HG03139 (cell line): Measurements from ENCODE around the gene PLA2G4A.
A peak's percentile ranks its signal among the peaks of the same experiment; 100 is the strongest.
"Not testable (repeated sequence)": the region's sequence is repeated elsewhere in the genome, so short reads cannot be mapped to it uniquely, and the experiment has no call there.

Source experiments
- ATAC-seq: cut with Tn5 transposase; IDR thresholded peaks from one replicate; pipeline ENCODE4 v1.9.1; 2021; ENCODE audit not compliant: unreplicated experiment

PLA2G4A gene

DNA sequence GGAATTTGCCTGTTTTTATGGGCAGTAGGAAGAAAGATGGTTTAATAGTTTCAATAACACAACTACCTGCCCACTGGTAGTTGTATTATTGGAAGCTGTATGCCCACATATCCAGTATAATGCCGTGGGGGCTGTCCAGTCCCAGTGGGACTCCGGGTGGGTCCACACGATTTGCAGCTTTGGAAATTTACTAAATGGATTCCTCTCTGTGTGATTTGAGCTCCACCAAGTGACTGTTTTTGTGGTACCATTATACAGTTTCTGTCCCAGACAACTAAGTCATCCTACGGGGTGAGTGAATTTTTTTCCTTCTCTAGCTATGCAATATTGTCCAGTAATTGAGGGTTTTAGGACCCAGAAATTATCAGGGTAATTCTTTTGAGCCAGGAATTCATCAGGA is 86.8 kb downstream of the PLA2G4A start:
- ATAC-seq = no peak

GRCh38 chr1:186917106-186917786 is 88.5 kb downstream of the PLA2G4A start:
- not testable (repeated sequence) for ATAC-seq

DNA sequence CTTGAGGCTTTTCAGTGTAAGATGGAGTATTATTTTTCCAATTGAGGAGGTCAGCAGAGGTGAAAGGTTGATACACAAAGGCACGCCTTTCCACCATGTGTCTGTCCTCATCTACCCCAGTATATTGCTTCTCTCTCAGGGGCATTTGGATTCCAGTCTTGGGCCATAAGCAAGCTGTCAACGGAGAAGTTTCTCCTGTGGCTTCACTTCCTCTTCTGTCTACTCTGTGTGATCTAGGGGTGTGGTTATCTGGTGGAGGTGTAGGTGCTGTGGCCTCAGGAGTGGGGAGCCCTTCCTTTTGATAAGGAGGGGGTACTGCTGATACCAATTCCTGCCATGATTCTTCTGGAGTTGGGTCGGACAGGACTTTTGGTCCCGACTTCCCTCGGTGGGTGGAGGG is 92.6 kb downstream of the PLA2G4A start:
- peak; percentile 75 for ATAC-seq

DNA sequence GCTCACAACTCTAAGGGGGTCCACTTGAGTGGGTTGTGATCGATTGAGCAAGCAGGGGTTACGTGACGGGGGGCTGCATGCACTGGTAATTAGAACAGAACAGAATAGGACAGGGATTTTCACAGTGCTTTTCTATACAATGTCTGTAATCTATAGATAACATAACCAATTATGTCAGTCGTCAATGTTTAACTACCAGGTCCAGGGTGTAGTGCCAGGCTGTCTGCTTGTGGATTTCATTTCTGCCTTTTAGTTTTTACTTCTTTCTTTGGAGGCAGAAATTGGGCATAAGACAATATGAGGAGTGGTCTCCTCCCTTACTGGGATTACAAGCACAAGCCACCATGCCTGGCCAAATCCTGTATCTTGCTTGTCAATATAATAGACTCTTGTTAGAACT is 94.1 kb downstream of the PLA2G4A start:
- not testable (repeated sequence) for ATAC-seq

- no peak for ATAC-seq
Observed at GRCh38 chr1:186923486-186923885, 94.7 kb downstream of the PLA2G4A start.

DNA sequence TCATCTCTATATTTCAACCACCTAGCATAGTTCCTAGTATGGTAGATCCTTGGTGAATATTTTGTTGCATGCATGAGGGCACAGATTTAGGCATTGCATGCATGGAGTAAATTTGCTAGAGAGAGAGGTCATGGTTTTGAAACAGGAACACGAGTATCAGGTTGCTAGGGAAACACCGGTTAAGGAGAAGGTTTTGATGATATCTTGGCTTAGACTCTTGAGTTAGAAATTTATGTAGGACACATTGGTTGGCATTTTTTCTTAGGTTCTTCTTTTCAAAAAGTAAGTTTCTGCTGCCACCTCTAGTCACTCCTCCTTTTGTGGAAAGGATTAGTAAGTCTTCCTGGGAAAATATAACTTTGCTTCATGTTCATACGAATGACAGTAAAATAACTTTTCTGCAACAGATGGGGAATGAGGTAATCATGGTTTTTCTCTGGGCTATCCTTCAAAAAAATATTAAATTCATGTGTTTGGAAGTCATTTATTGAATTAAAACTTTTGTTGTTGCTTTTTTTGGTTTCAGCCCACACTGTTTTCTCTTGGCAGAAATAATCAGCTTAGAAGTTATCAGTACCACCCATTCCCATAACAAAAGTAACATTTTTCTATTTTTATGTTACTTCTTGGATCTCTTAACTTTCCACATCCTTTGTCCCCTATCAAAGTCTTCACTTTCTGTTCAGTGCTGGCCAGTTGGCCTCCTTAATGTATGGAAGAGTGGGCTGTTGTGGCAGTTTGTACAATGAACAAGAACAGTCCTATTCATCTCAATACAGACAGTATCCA is 97.3 kb downstream of the PLA2G4A start:
- ATAC-seq = no peak

- ATAC-seq = no peak
Observed at GRCh38 chr1:186927884-186928283, 99.1 kb downstream of the PLA2G4A start.

DNA sequence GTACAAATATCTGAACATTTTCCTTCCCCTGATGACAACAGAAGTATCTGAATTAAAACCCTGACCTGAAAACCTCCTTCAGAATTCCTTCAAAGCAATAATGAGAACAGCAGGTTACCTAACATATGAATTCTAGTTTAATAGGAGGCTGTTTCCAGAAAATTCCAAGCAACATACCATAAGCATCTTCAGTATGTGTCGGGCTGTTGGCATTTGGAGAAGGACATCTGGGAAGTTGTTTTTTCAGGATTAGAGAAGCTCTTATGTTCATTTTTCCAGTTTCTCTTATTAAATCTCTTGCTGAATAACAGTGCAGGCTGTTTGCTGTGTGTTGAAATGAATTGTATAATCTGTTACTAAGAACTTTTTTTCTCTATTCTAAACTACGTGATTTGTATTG is 101.5 kb downstream of the PLA2G4A start:
- ATAC-seq = no peak

DNA sequence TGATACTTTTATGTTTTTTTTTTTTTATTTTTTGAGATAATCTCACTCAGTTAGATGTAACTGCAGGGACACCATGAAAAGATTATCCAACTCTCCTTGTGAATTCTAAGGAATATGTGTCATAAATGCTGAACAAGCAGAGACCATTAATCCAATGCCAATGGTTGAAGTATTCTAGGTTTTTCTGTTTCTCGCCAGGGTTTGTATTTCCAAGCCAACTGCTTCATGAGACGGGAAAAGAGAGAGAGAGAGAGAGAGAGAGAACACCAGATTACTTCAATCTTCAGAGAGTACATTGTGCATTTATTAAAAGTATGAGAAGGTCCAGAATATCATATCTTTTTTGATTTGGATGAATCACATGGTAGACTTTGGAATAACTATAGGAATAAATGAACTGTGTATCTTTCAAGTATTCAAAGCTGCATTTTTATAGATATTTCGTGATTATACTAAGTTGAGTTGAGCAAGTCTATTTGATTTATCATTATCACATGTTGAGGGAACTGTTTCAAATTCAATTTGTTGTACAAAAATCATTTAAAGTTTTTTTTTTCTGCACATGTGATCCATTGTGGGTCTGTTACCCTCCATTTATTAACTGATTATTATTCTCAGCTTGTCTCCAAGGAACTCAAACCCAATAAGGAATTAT is 108.4 kb downstream of the PLA2G4A start:
- no peak for ATAC-seq

DNA sequence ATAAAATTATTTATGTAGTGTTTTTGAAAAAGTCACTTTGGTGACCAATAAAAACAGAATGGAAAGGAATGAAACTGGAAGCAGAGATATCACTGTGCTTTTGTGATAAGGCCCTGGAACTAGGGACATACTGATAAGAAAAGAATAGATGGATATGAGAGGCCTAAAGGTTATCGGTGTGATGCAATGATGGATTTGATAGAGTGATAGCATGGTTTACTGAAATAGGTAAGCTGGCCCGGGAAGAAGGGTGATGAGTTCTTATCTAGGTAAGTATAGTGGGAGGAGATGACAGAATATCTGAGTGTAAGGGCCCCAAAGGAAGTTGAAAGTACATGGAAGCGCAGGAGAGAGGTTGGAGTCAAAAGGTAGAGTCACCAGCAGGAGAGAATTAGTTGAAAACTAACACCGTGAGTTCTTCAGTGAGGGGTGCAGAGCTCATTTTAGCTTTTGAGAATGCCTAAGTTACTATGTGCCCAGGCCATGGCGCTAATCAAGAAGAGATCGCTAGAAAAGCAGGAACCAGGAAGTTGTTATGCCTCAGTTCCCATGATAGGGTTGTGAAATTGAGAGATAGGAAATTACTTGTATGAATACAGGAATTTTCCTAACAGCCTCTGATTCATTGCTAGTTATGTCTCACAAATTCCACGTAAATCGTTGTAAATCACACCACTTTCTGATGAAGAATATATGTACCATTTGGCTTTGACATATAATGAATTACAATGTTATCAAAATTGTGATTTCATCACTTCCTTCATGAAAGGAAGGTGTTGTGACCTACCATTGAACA is 115.3 kb downstream of the PLA2G4A start:
- no peak for ATAC-seq

- no peak for ATAC-seq
Observed at GRCh38 chr1:186945146-186945545, 116.4 kb downstream of the PLA2G4A start.

DNA sequence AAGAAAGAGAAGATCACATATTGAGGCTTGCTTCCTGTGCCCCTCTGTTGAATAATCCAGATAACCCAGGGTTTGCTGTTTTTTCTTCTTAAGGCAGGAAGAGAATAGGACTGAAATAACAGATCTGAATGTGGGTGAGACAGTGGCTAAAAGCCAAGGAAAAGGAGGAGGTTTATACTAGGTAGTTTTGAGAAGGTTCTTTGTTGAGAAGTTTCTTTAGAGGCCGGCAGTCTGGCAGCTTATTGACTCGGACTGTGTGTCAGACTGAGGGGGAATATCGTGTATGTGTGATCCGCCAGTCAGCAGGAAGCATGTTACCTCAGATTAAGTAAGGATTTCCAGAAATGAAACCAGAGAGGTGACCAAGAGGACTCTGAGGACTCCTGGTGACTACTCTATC is 119.8 kb downstream of the PLA2G4A start:
- no peak for ATAC-seq

DNA sequence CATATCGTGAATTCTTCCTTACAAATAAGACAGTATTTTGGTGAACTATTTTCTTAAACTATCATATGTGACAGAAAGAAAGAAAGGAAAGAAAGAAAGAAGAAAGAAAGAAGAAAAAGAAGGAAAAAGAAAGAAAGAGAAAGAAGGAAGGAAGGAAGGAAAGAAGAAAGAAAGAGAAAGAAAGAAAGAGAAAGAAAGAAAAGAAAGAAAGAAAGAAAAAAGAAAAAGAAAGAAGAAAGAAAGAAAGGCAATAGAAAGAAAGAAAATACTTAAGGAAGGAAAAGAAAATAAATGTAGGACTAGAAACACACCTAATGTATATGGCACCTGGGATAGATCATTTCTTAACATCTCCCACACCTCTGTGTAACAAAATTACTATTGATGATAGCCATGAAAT is 120.4 kb downstream of the PLA2G4A start:
- ATAC-seq = no peak

GRCh38 chr1:186950547-186950946 is 121.8 kb downstream of the PLA2G4A start:
- ATAC-seq = no peak

- ATAC-seq = no peak
Observed at GRCh38 chr1:186953876-186954275, 125.1 kb downstream of the PLA2G4A start.

GRCh38 chr1:186957314-186957713 is 128.6 kb downstream of the PLA2G4A start:
- no peak for ATAC-seq

DNA sequence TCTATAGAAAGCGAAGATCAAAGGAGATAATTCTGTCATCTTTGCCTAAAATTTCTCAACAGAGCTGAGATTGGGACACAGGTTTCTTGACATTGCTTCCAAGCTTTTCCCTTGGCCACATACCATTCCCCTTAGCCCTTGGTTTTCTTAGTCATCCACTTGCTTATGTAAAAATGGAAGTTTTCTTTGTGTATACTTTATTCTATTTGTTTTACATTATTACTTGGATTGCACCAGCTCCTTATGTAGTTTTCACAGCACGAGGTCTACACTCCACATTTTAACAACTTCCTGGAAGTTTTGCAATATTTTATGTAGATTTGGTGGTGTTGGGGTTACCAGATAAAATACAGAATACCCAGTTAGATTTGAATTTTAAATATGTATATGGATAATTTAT is 129.8 kb downstream of the PLA2G4A start:
- ATAC-seq = no peak

- ATAC-seq = no peak
Observed at GRCh38 chr1:186960861-186961260, 132.1 kb downstream of the PLA2G4A start.

- no peak for ATAC-seq
Observed at GRCh38 chr1:186965847-186966246, 137.1 kb downstream of the PLA2G4A start.

DNA sequence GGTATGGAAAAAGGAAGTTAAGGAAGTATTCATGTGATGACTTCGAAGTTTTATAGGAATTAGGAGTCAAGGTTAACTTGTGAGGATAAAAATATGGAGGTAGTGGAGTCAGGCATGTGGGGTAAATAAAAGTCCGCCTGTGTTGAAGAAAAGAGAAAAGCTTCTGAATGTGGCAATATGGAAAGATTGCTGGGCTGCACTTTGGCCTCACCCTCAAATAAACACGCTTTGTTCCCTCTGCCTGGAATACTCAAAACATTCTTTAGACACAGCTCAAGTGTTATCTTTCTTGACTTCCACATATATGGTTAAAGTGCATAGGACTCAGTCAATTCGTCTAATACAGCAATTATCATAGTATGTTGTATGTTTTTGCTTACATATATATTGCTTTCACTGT is 137.7 kb downstream of the PLA2G4A start:
- ATAC-seq = no peak

DNA sequence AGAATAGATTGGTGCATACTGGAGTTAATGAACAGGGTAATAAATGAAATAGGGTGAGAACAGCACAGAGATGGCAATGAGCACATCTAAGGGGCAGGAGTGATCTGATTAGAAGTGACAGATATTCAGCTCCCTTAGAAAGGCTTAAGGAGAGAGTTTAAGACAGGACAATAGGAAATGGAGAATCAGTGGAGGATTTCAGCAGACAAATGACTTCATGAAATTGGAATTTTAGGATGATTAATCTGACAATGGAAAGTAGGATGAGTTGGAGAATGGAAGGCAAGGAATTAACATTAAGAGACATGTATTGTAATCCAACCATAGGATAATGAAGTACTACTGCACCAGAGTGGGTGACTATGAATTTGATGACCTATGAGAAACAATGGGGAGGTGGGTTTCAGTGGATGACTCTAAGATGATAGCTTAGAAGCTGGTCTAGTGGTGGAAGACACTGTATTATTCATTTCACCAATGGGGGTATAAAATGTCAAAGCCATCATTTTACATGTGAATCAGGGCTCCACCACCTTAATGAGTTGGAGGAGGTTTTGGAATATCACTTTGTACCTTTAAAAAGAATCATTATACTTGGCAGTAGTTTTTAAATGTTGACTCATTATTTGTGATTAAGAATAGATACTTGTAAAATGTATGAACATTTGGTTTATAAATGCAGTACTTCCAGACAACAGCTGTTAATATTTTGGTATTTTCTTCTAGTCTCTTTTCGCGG is 139.1 kb downstream of the PLA2G4A start:
- ATAC-seq = no peak
